Suprapubic skin (tissue), 3 donors: Measurements from ENCODE around the gene CES2.

Experiments
- CTCF ChIP-seq, 2 donors: fragments of 200-600 bp in 1 of 2; fragments of 450-650 bp in 1 of 2; sonication (generic) in 1 of 2; IDR thresholded peaks; one replicate each; pipeline ENCODE4 v1.5.1; 2016 to 2019; ENCODE audit warnings: antibody characterized with exemption in 2 of 2, mild to moderate bottlenecking in 1 of 2, moderate library complexity in 1 of 2
- POLR2A ChIP-seq, 2 donors: fragments of 450-650 bp; IDR thresholded peaks; one replicate each; pipeline ENCODE4 v1.6.1; 2017; ENCODE audit warnings: antibody characterized with exemption in 2 of 2, mild to moderate bottlenecking in 2 of 2, moderate library complexity in 2 of 2

DNA sequence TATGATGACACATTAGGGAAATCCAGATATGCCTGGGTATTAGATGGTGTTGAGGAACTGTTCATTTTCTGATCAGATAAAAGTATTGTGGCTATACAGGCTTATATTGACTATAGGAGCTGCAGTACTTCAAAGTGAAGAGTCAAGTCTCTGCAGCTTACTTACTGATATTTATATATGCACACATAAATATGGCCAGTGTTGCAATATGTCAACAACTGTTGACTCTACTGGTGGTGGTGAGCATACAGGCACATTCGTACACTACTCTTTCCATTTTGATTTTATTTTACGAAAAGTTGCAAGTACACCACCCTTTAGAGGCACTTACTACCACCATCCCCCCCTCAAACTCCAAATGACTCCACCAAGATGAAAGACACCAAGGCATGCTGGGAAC is 3.7 kb upstream of the CES2 start:
- TF ChIP-seq CTCF (IDR thresholded peaks at IDR 0.05) (no peak), POLR2A (IDR thresholded peaks at IDR 0.05) (no peak)
